H1 (cell line): Measurements from ENCODE around the gene THAP12. TPM values are rescaled to one million over a fixed set of nuclear protein-coding genes. Genes with fewer than 3 reads are reported as not detected.
A peak's percentile ranks its signal among the peaks of the same experiment; 100 is the strongest.

Source experiments
- CTCF ChIA-PET: fragments of 300-600 bp; sonication (Branson Sonifier 250); formaldehyde crosslinking; loops from one replicate; lab custom pipeline; 2021; ENCODE audit not compliant: partially characterized antibody; lab: Charles Lee
- POLR2A ChIA-PET: fragments of 300-600 bp; sonication (Branson Sonifier 250); formaldehyde crosslinking; loops from one replicate; lab custom pipeline; 2021; ENCODE audit warnings: inconsistent platforms; ENCODE audit not compliant: partially characterized antibody; lab: Charles Lee
- DNase-seq, 2 experiments: peaks; one replicate each; pipeline versions ENCODE4 v3.0.0 to v3.0.0-alpha.2; 2010 to 2022; ENCODE audit warnings: low spot score in 2 of 2, low read depth in 1 of 2, mixed read lengths in 1 of 2
- FAIRE-seq: peaks from 2 replicates; lab custom pipeline; 2011; peaks lifted over from hg19 to GRCh38; lab: Jason Lieb, UNC
- H2AFZ ChIP-seq: 2 replicates; pipeline ENCODE4 v1.8.1; 2012; ENCODE audit warnings: low read length, inconsistent platforms
- H2AK5ac ChIP-seq: 2 replicates; pipeline ENCODE4 v1.6.1; 2013; ENCODE audit warnings: low read depth, low read length
- H2BK120ac ChIP-seq: replicated peaks from 2 replicates; pipeline ENCODE3; 2013; ENCODE audit warnings: low read depth, low read length, inconsistent platforms
- H2BK12ac ChIP-seq: 2 replicates; pipeline ENCODE4 v1.6.1; 2013; ENCODE audit warnings: low read depth, low read length
- H2BK15ac ChIP-seq: 2 replicates; pipeline ENCODE4 v1.6.1; 2013; ENCODE audit warnings: low read length
- H2BK20ac ChIP-seq: 2 replicates; pipeline ENCODE4 v1.6.1; 2013; ENCODE audit warnings: low read length
- H2BK5ac ChIP-seq: 2 replicates; pipeline ENCODE4 v1.6.1; 2013; ENCODE audit warnings: low read depth, low read length
- H3K14ac ChIP-seq: 2 replicates; pipeline ENCODE4 v1.6.1; 2013; ENCODE audit warnings: inconsistent platforms; ENCODE audit not compliant: insufficient read length
- H3K18ac ChIP-seq: 2 replicates; pipeline ENCODE4 v1.6.1; 2013; ENCODE audit warnings: low read length; ENCODE audit errors: extremely low read depth
- H3K23ac ChIP-seq: 2 replicates; pipeline ENCODE4 v1.6.1; 2013; ENCODE audit warnings: inconsistent platforms; ENCODE audit not compliant: insufficient read length
- H3K23me2 ChIP-seq: 2 replicates; pipeline ENCODE4 v1.6.1; 2013; ENCODE audit warnings: low read depth, low read length
- H3K27ac ChIP-seq: 2 replicates; pipeline ENCODE4 v1.6.1; 2011; ENCODE audit warnings: low read depth, low read length, inconsistent platforms
- H3K27me3 ChIP-seq, 4 experiments: replicated peaks in 1 of 4; 1 replicate in 1 of 4; 2 replicates in 3 of 4; pipeline versions ENCODE4 v1.6.1 to v1.8.1; 2011 to 2013; ENCODE audit warnings: low read length in 3 of 4, mild to moderate bottlenecking in 3 of 4, inconsistent platforms in 2 of 4, mixed read lengths in 2 of 4, moderate library complexity in 1 of 4; ENCODE audit not compliant: control insufficient read depth in 3 of 4, insufficient read depth in 3 of 4; ENCODE audit errors: extremely low read depth in 1 of 4
- H3K36me3 ChIP-seq, 4 experiments: 2 replicates each; pipeline versions ENCODE4 v1.6.1 to v1.8.1; 2011 to 2013; ENCODE audit warnings: mild to moderate bottlenecking in 4 of 4, low read length in 3 of 4, moderate library complexity in 2 of 4, control low read depth in 1 of 4, inconsistent platforms in 1 of 4; ENCODE audit not compliant: insufficient read depth in 4 of 4, control insufficient read depth in 2 of 4
- H3K4ac ChIP-seq: replicated peaks from 2 replicates; pipeline ENCODE3; 2013; ENCODE audit warnings: low read length, low read depth, mixed read lengths, inconsistent platforms; ENCODE audit not compliant: insufficient read length
- H3K4me1 ChIP-seq, 4 experiments: replicated peaks in 1 of 4; 1 replicate in 1 of 4; 2 replicates in 3 of 4; pipeline versions ENCODE4 v1.6.1 to v1.8.1; 2011 to 2013; ENCODE audit warnings: low read length in 3 of 4, inconsistent platforms in 2 of 4, mixed read lengths in 1 of 4; ENCODE audit not compliant: insufficient read depth in 4 of 4, control insufficient read depth in 3 of 4
- H3K4me2 ChIP-seq, 2 experiments: 2 replicates each; pipeline versions ENCODE4 v1.6.1 to v1.8.1; 2011 to 2013; ENCODE audit warnings: low read depth in 2 of 2, low read length in 2 of 2, control low read depth in 1 of 2, inconsistent platforms in 1 of 2, mild to moderate bottlenecking in 1 of 2; ENCODE audit not compliant: insufficient read depth in 1 of 2
- H3K4me3 ChIP-seq, 4 experiments: fragments of 200-600, 300-600 bp in 1 of 4; sonication (generic), shearing (Covaris generic), sonication (Bioruptor Twin) in 1 of 4; 2 replicates each; pipeline versions ENCODE4 v1.5.1 to v1.8.1; 2011 to 2016; ENCODE audit warnings: low read length in 4 of 4, low read depth in 3 of 4, control low read depth in 2 of 4, inconsistent platforms in 2 of 4, mild to moderate bottlenecking in 2 of 4, mixed read lengths in 1 of 4, moderate library complexity in 1 of 4; ENCODE audit not compliant: insufficient read depth in 2 of 4; ENCODE audit errors: extremely low read depth in 1 of 4
- H3K56ac ChIP-seq: replicated peaks from 2 replicates; pipeline ENCODE3; 2013; ENCODE audit warnings: low read depth, mild to moderate bottlenecking, mixed read lengths, low read length, inconsistent platforms; ENCODE audit not compliant: insufficient read length
- H3K79me1 ChIP-seq: 2 replicates; pipeline ENCODE4 v1.6.1; 2013; ENCODE audit warnings: low read depth, low read length, control low read depth
- H3K79me2 ChIP-seq, 2 experiments: 2 replicates each; pipeline versions ENCODE4 v1.6.1 to v1.8.1; 2012 to 2013; ENCODE audit warnings: low read length in 2 of 2, mild to moderate bottlenecking in 2 of 2, inconsistent platforms in 1 of 2; ENCODE audit not compliant: insufficient read depth in 2 of 2, control insufficient read depth in 1 of 2
- H3K9ac ChIP-seq, 4 experiments: replicated peaks in 1 of 4; 1 replicate in 1 of 4; 2 replicates in 3 of 4; pipeline versions ENCODE4 v1.6.1 to v1.8.1; 2011 to 2013; ENCODE audit warnings: low read depth in 3 of 4, low read length in 3 of 4, control low read depth in 2 of 4, mild to moderate bottlenecking in 2 of 4, moderate library complexity in 2 of 4, inconsistent platforms in 1 of 4; ENCODE audit errors: extremely low read depth in 1 of 4
- H3K9me3 ChIP-seq, 2 experiments: 2 replicates each; pipeline versions ENCODE4 v1.6.1 to v1.8.1; 2012 to 2013; ENCODE audit warnings: mild to moderate bottlenecking in 2 of 2, moderate library complexity in 2 of 2, control low read depth in 1 of 2, inconsistent platforms in 1 of 2, low read depth in 1 of 2, low read length in 1 of 2, mixed read lengths in 1 of 2; ENCODE audit not compliant: insufficient read depth in 2 of 2
- H4K20me1 ChIP-seq, 2 experiments: replicated peaks in 1 of 2; 2 replicates each; pipeline versions ENCODE3 to v1.8.1; 2011 to 2013; ENCODE audit warnings: inconsistent platforms in 2 of 2, low read length in 2 of 2, mild to moderate bottlenecking in 1 of 2; ENCODE audit not compliant: insufficient read depth in 2 of 2, control insufficient read depth in 1 of 2
- H4K5ac ChIP-seq: 2 replicates; pipeline ENCODE4 v1.6.1; 2013; ENCODE audit warnings: low read length, low read depth, mixed read lengths, inconsistent platforms; ENCODE audit not compliant: insufficient read length
- H4K8ac ChIP-seq: 2 replicates; pipeline ENCODE4 v1.8.0; 2013; ENCODE audit warnings: mild to moderate bottlenecking, moderate library complexity, low read length, inconsistent platforms; ENCODE audit not compliant: insufficient read depth; ENCODE audit errors: extremely low read depth
- H4K91ac ChIP-seq: replicated peaks from 2 replicates; pipeline ENCODE3; 2013; ENCODE audit warnings: low read length, mixed read lengths, inconsistent platforms; ENCODE audit not compliant: insufficient read length
- CEBPB ChIP-seq: IDR thresholded peaks from 2 replicates; pipeline ENCODE4 v1.6.1; 2012; ENCODE audit warnings: low read depth, low read length
- WGBS, 2 experiments: shearing (Covaris generic) in 1 of 2; methylation state at CpG; one replicate each; pipeline versions ENCODE4 v1.1.6 to v1.1.7; 2013 to 2015; ENCODE audit warnings: low lambda C conversion rate in 2 of 2, mixed read lengths in 2 of 2, inconsistent platforms in 1 of 2, low coverage in 1 of 2, missing lambda C conversion rate in 1 of 2; ENCODE audit not compliant: insufficient replicate concordance in 2 of 2, insufficient coverage in 1 of 2, insufficient read length in 1 of 2; ENCODE audit errors: extremely low coverage in 1 of 2, missing lambda C conversion rate in 1 of 2; 5-methylcytosine and 5-hydroxymethylcytosine counted together
- polyA plus RNA-seq, 7 experiments: library from polyadenylated mRNA; depleted of rRNA in 3 of 7; stranded (reverse) in 5 of 7; unstranded in 2 of 7; fragments of >200 nt in 5 of 7; fragments of 200-250 nt in 2 of 7; gene quantifications; 1 replicate in 5 of 7; 2 replicates in 1 of 7; 4 replicates in 1 of 7; pipeline versions ENCODE4 v1.2.1 to v1.2.3, GENCODE V29; 2011 to 2013; ENCODE audit warnings: missing spikeins in 2 of 7, mixed read lengths in 2 of 7
- total RNA-seq: library from RNA; stranded (reverse); fragmentation: NEBNext Ultra II Directional; extraction: Animal tissue kit (Norgen Biotek cat#: 25700); gene quantifications from 2 replicates; pipeline ENCODE4 v1.2.1, GENCODE V29; 2021
- TF ChIP-seq, protein P1 (sequence below): IDR thresholded peaks from 2 replicates; pipeline ENCODE4 v1.6.1; 2012; ENCODE audit warnings: low read length, inconsistent platforms

The THAP12 gene
- total and polyA plus RNA-seq, 2 of the 8 experiments (the other 6 are each of a cell fraction or from before 2014, with no cell fraction given), result 12.0 to 39.9 TPM

GRCh38 chr11:76334826-76335389, 46.0 kb downstream of the THAP12 start:
- DNase-seq (peak in 1 of 2 experiments; percentile 35), FAIRE-seq (no peak)
- Histone ChIP-seq H2AK5ac (no peak overlapping the region), H4K91ac (no peak overlapping the region), H3K79me1 (no peaks in the 10 kb centered on the region), H3K4ac (no peak overlapping the region), H3K23me2 (no peaks in the 10 kb centered on the region), H2BK20ac (no peak overlapping the region), H3K36me3 (no peaks in the 10 kb centered on the region), H3K4me1 (peaks cover 0 to 4% (median 3%) of the 10 kb centered on the region in 4 experiments; a peak in 4 of 7 replicates), H3K14ac (no peak overlapping the region), H3K79me2 (no peaks in the 10 kb centered on the region), H3K18ac (no peak overlapping the region), H2BK12ac (no peak overlapping the region), H3K23ac (no peak overlapping the region), H4K5ac (no peak overlapping the region), H2BK120ac (no peak overlapping the region), H3K4me3 (no peak overlapping the region), H3K9ac (no peak overlapping the region), H3K27me3 (0 out of 7 replicates have a peak, but pooled peaks cover 0 to 3% (median 0%) of the 10 kb centered on the region in 4 experiments), H3K4me2 (no peak overlapping the region), H3K27ac (no peak overlapping the region), H2AFZ (no peak overlapping the region), H3K56ac (no peak overlapping the region), H4K20me1 (no peaks in the 10 kb centered on the region), H4K8ac (no peak overlapping the region), H2BK15ac (no peak overlapping the region), H2BK5ac (no peak overlapping the region), H3K9me3 (peaks cover 25 to 28% of the 10 kb centered on the region in 2 experiments)
- POLR2A ChIA-PET, result no interaction called here
- WGBS, 2 experiments, result 96% methylated on average over 5 of the region's 5 CpGs; no CpG with 5 or more reads in 1 of the 2 experiments
- CTCF ChIA-PET, result no interaction called here
- peak; percentile 81 for TF ChIP-seq CEBPB
- TF ChIP-seq, protein P1, sequence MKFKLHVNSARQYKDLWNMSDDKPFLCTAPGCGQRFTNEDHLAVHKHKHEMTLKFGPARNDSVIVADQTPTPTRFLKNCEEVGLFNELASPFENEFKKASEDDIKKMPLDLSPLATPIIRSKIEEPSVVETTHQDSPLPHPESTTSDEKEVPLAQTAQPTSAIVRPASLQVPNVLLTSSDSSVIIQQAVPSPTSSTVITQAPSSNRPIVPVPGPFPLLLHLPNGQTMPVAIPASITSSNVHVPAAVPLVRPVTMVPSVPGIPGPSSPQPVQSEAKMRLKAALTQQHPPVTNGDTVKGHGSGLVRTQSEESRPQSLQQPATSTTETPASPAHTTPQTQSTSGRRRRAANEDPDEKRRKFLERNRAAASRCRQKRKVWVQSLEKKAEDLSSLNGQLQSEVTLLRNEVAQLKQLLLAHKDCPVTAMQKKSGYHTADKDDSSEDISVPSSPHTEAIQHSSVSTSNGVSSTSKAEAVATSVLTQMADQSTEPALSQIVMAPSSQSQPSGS, result no peak
